Measurements from ENCODE around the gene BPIFA2.

DNA sequence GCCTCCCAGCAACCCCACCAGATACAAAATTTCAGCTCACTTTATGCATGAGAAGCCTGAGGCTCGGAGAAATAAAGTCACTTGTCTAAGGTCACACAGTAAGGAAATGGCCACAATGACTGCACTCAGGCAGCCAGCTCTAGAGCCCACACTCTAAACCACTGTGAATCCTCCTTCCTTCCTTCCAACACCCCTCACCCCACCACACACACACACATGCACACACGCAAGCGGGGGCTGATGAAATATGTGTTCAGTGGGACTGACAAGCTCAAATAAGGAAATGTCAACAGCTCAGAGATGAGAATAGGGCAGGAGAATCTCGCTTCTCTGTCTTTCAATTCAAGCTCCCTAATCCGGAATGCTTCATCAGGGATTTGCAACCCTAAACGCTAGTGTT lies 61.9 kb downstream of the BPIFA2 start:
- TF ChIP-seq, protein P1, sequence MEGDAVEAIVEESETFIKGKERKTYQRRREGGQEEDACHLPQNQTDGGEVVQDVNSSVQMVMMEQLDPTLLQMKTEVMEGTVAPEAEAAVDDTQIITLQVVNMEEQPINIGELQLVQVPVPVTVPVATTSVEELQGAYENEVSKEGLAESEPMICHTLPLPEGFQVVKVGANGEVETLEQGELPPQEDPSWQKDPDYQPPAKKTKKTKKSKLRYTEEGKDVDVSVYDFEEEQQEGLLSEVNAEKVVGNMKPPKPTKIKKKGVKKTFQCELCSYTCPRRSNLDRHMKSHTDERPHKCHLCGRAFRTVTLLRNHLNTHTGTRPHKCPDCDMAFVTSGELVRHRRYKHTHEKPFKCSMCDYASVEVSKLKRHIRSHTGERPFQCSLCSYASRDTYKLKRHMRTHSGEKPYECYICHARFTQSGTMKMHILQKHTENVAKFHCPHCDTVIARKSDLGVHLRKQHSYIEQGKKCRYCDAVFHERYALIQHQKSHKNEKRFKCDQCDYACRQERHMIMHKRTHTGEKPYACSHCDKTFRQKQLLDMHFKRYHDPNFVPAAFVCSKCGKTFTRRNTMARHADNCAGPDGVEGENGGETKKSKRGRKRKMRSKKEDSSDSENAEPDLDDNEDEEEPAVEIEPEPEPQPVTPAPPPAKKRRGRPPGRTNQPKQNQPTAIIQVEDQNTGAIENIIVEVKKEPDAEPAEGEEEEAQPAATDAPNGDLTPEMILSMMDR (IDR thresholded peaks at IDR 0.05), result no peak
- TF ChIP-seq POLR2A (IDR thresholded peaks at IDR 0.05) (no peak), EP300 (IDR thresholded peaks at IDR 0.05) (no peak), POLR2AphosphoS5 (IDR thresholded peaks at IDR 0.05) (no peak)

Data from upper lobe of left lung (tissue), 4 donors.